ENCODE results near the gene UBE2D3. TPM values are rescaled to one million over a fixed set of nuclear protein-coding genes. Genes with fewer than 3 reads are reported as not detected.

Gene UBE2D3
- total and polyA plus RNA-seq, 2 of the 4 experiments (the other 2 are of a cell fraction) = 233 to 387 TPM

DNA sequence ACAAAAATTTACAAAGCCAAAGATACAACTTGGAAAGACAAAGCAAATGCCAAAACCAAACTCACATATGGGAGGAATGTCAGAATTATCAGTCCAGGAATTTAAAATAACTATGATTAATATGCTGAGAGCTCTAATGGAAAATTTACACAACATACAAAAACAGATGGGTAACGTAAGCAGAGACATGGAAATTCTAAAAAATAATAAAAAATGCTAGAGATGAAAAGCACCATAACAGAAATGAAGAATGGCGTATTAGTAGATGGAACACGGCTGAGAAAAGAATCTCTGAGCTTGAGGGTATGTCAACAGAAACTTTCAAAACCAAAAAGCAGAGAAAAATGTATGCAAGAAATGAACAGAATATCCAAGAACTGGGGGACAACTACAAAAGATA is 62.5 kb downstream of the UBE2D3 start:
- Histone ChIP-seq H2BK120ac (ENCODE audit: low read depth, low read length) (no peak overlapping the region), H3K23ac (ENCODE audit: low read depth, low read length) (no peak overlapping the region), H3K9me1 (ENCODE audit: insufficient read depth, low read length) (0 out of 2 replicates have a peak, but pooled peaks cover under 1% of the 10 kb centered on the region), H3K14ac (replicated peaks; ENCODE audit: low read depth, low read length) (no peak overlapping the region), H3K9ac (ENCODE audit: low read depth, low read length) (no peak overlapping the region), H3K56ac (ENCODE audit: extremely low read depth, insufficient read depth, low read length) (no peak overlapping the region), H3K4ac (ENCODE audit: low read depth, low read length) (no peak overlapping the region), H3K79me1 (ENCODE audit: low read depth in 1 of 2, low read length in 2 of 2) (peaks cover 1 to 12% of the 10 kb centered on the region in 2 experiments; a peak in 2 of 4 replicates), H2BK15ac (ENCODE audit: low read depth, low read length) (no peak overlapping the region), H3K36me3 (ENCODE audit: control insufficient read depth, insufficient read depth, low read length) (no peaks in the 10 kb centered on the region), H3K18ac (ENCODE audit: low read depth, low read length) (no peak overlapping the region), H2AK9ac (replicated peaks; ENCODE audit: low read depth, low read length, poor library complexity) (no peak overlapping the region), H3K4me2 (ENCODE audit: low read depth, low read length) (no peak overlapping the region), H4K8ac (ENCODE audit: low read depth in 2 of 2, low read length in 2 of 2) (no peak overlapping the region), H2AFZ (replicated peaks; ENCODE audit: low read length, poor library complexity) (no peak overlapping the region), H3K4me1 (ENCODE audit: control insufficient read depth, insufficient read depth, low read length) (no peaks in the 10 kb centered on the region), H2BK5ac (ENCODE audit: low read depth, low read length, poor library complexity, severe bottlenecking) (no peak overlapping the region), H4K91ac (ENCODE audit: insufficient read depth, low read depth, low read length) (no peak overlapping the region), H4K5ac (ENCODE audit: low read depth, low read length) (no peak overlapping the region), H2AK5ac (ENCODE audit: low read depth, low read length) (no peak overlapping the region), H3K9me3 (ENCODE audit: control insufficient read depth, insufficient read depth, low read length) (no peaks in the 10 kb centered on the region), H4K20me1 (ENCODE audit: insufficient read depth, low read length) (no peaks in the 10 kb centered on the region), H3K4me3 (ENCODE audit: insufficient read depth, low read depth, low read length) (no peak overlapping the region), H3K27ac (ENCODE audit: insufficient read depth, low read length) (no peak overlapping the region), H2BK20ac (ENCODE audit: low read depth, low read length) (no peak overlapping the region), H3K27me3 (ENCODE audit: control insufficient read depth, insufficient read depth, low read length) (no peaks in the 10 kb centered on the region)
- no peak for TF ChIP-seq NFE2L2 (IDR thresholded peaks at IDR 0.05; ENCODE audit: low read depth, low read length)
- no peak for TF ChIP-seq BHLHE40 (IDR thresholded peaks at IDR 0.05; ENCODE audit: low read depth, low read length)
- TF ChIP-seq RFX5 (IDR thresholded peaks at IDR 0.05; ENCODE audit: low read depth, low read length) = no peak
- TF ChIP-seq MAZ (IDR thresholded peaks at IDR 0.05; ENCODE audit: borderline replicate concordance, low read depth, low read length) = no peak
- TF ChIP-seq CHD1 (IDR thresholded peaks at IDR 0.05; ENCODE audit: low read depth, low read length) = no peak
- TF ChIP-seq CTCF (conservative IDR thresholded peaks at IDR 0.05; ENCODE audit: low read depth, low read length) = no peak
- no peak for TF ChIP-seq FOS (IDR thresholded peaks at IDR 0.05; ENCODE audit: low read depth, low read length)
- no peak for TF ChIP-seq ELK1 (IDR thresholded peaks at IDR 0.05; ENCODE audit: borderline replicate concordance, low read depth, low read length)
- TF ChIP-seq MAFK (IDR thresholded peaks at IDR 0.05; ENCODE audit: low read depth, low read length) = no peak
- no peak for TF ChIP-seq SMC3 (IDR thresholded peaks at IDR 0.05; ENCODE audit: low read depth, low read length)
- TF ChIP-seq MXI1 (IDR thresholded peaks at IDR 0.05; ENCODE audit: borderline replicate concordance, low read depth, low read length) = no peak
- TF ChIP-seq, protein P1, sequence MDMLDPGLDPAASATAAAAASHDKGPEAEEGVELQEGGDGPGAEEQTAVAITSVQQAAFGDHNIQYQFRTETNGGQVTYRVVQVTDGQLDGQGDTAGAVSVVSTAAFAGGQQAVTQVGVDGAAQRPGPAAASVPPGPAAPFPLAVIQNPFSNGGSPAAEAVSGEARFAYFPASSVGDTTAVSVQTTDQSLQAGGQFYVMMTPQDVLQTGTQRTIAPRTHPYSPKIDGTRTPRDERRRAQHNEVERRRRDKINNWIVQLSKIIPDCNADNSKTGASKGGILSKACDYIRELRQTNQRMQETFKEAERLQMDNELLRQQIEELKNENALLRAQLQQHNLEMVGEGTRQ (IDR thresholded peaks at IDR 0.05; ENCODE audit: low read depth, low read length) = no peak
- TF ChIP-seq RCOR1 (IDR thresholded peaks at IDR 0.05; ENCODE audit: insufficient replicate concordance, low read length) = no peak
- no peak for TF ChIP-seq RAD21 (IDR thresholded peaks at IDR 0.05; ENCODE audit: low read length)
- dilution Hi-C loops (cut with HindIII; ENCODE audit: low sequenced_read_pairs, unreplicated experiment) = no loop called here
- intact Hi-C loops (cut with micrococcal nuclease) = loop anchor here (5.0 kb wide), 3 partner anchors 128 to 242 kb away; no protein-coding TSS in a partner anchor
- CTCF ChIA-PET = interaction anchor here (1.1 kb wide), 1 partner anchor 14 kb away, joined by 4 read pairs; no protein-coding TSS in a partner anchor
- in situ Hi-C loops (cut with MboI; ENCODE audit: low sequenced_read_pairs) = no loop called here
- ATAC-seq (ENCODE audit: low read depth) (no peak), DNase-seq (no peak)
- POLR2A ChIA-PET (ENCODE audit: unreplicated experiment) = no interaction called here
- no TSS peak for BruUV-seq (replicated peaks)
- WGBS, 2 experiments (ENCODE audit: extremely low coverage in 2 of 2, insufficient read length in 1 of 2) = no CpG with 5 or more reads among the region's 3 CpGs

Measured in IMR-90 (cell line).